GM23338 (cell line): ENCODE results near the gene CEP95.
A peak's percentile ranks its signal among the peaks of the same experiment; 100 is the strongest.

Experiments used
- CREB1 ChIP-seq: fragments of 250-450 bp; sonication (Bioruptor Pico); IDR thresholded peaks from 2 replicates; pipeline ENCODE4 v1.5.0; 2020; ENCODE audit warnings: low read depth, mild to moderate bottlenecking, moderate library complexity
- ETS1 ChIP-seq: IDR thresholded peaks from 2 replicates; pipeline ENCODE4 v1.6.1; 2016; ENCODE audit warnings: antibody characterized with exemption
- EZH2 ChIP-seq: fragments of 200-600 bp; sonication (generic); IDR thresholded peaks from one replicate; pipeline ENCODE4 v1.8.0; 2017; ENCODE audit warnings: antibody characterized with exemption, mild to moderate bottlenecking, low read depth; ENCODE audit not compliant: unreplicated experiment
- EZH2phosphoT487 ChIP-seq: fragments of 200-600 bp; sonication (generic); IDR thresholded peaks from one replicate; pipeline ENCODE4 v1.8.1; 2018; ENCODE audit warnings: antibody characterized with exemption; ENCODE audit not compliant: unreplicated experiment
- POLR2AphosphoS5 ChIP-seq: IDR thresholded peaks from 2 replicates; pipeline ENCODE4 v1.6.1; 2016; ENCODE audit warnings: antibody characterized with exemption, low read depth
- REST ChIP-seq: IDR thresholded peaks from one replicate; pipeline ENCODE4 v1.6.1; 2018; ENCODE audit warnings: antibody characterized with exemption; ENCODE audit not compliant: unreplicated experiment
- ZNF114 ChIP-seq: fragments of 250-450 bp; sonication (Bioruptor Pico); IDR thresholded peaks from 2 replicates; pipeline ENCODE4 v1.5.0; 2020; ENCODE audit warnings: mild to moderate bottlenecking, moderate library complexity
- ZNF331 ChIP-seq: fragments of 250-450 bp; sonication (Bioruptor Pico); IDR thresholded peaks from 2 replicates; pipeline ENCODE4 v1.5.0; 2020; ENCODE audit warnings: low read depth, mild to moderate bottlenecking, moderate library complexity
- TF ChIP-seq, protein P1 (sequence below), 2 experiments: fragments of 200-600 bp in 1 of 2; sonication (generic) in 1 of 2; conservative IDR thresholded peaks; 2 replicates each; pipeline versions ENCODE4 v1.5.1 to v1.6.1; 2016 to 2017; ENCODE audit warnings: antibody characterized with exemption in 2 of 2, low read depth in 2 of 2, mild to moderate bottlenecking in 2 of 2, moderate library complexity in 1 of 2

DNA sequence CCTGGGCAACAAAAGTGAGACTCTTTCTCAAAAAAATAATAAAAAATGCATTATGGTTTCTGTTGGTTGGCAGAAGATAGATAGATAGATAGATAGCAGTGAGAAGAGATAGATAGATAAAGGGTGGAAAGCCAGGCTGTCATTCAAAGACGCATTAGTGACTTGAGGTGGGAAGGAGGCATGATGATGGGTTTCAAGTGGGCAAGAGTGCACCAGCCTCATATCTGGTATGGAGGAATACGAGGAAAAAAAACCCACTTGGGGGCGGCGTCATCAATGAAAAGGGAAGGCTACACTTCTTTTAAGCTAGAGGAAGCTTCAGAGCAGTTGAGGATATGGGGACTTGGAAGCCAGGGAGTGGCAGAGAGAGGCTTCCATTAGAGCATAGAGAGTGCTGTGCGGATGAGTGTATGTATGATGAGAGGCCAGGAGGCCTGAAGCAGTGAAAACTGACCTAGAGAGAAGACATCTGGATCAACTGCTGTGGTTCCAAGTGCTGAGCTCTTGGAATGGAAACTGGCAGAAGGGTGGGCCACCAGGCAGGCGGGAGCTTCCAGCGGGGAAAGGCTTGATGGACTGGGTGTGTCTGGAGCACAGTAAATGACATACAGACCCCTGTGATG, 31.8 kb downstream of the CEP95 start:
- TF ChIP-seq ZNF331 (CRISPR knock-in tag), result no peak
- TF ChIP-seq, protein P1, sequence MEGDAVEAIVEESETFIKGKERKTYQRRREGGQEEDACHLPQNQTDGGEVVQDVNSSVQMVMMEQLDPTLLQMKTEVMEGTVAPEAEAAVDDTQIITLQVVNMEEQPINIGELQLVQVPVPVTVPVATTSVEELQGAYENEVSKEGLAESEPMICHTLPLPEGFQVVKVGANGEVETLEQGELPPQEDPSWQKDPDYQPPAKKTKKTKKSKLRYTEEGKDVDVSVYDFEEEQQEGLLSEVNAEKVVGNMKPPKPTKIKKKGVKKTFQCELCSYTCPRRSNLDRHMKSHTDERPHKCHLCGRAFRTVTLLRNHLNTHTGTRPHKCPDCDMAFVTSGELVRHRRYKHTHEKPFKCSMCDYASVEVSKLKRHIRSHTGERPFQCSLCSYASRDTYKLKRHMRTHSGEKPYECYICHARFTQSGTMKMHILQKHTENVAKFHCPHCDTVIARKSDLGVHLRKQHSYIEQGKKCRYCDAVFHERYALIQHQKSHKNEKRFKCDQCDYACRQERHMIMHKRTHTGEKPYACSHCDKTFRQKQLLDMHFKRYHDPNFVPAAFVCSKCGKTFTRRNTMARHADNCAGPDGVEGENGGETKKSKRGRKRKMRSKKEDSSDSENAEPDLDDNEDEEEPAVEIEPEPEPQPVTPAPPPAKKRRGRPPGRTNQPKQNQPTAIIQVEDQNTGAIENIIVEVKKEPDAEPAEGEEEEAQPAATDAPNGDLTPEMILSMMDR (conservative IDR thresholded peaks at IDR 0.05; ENCODE audit: low read depth in 2 of 2), result 0 out of 4 replicates have a peak, but pooled peaks of 1 of the 2 experiments have one; percentile 9
- TF ChIP-seq EZH2, result no peak
- TF ChIP-seq POLR2AphosphoS5, result no peak
- TF ChIP-seq ETS1, result no peak
- TF ChIP-seq ZNF114 (CRISPR knock-in tag), result no peak
- TF ChIP-seq REST, result no peak
- TF ChIP-seq CREB1 (CRISPR knock-in tag), result no peak
- no peak for TF ChIP-seq EZH2phosphoT487
